Heart right ventricle (tissue), 16 donors: ENCODE measurements around the gene YPEL2. TPM values are rescaled to one million over a fixed set of nuclear protein-coding genes. Genes with fewer than 3 reads are reported as not detected.

ENCODE experiments used
- ATAC-seq, 8 donors: fragments of 200-7000 bp; cut with Tn5 transposase; one replicate each; pipeline ENCODE4 v1.9.1; 2020; ENCODE audit warnings: mild to moderate bottlenecking in 8 of 8, moderate library complexity in 8 of 8, moderate number of reproducible peaks in 1 of 8
- DNase-seq, 2 donors: peaks; one replicate each; pipeline ENCODE4 v3.0.0-alpha.2; 2020
- H3K27ac ChIP-seq, 10 donors: fragments of 200-600 bp; sonication (generic) in 2 of 10; one replicate each; pipeline versions ENCODE4 v1.5.0 to v1.8.0; 2020 to 2022; ENCODE audit warnings: mild to moderate bottlenecking in 3 of 10
- H3K27me3 ChIP-seq, 7 donors: fragments of 200-600 bp; one replicate each; pipeline ENCODE4 v1.8.0; 2021 to 2022; ENCODE audit warnings: mild to moderate bottlenecking in 2 of 7
- H3K36me3 ChIP-seq, 9 donors: fragments of 200-600 bp; sonication (generic) in 1 of 9; one replicate each; pipeline versions ENCODE4 v1.5.0 to v1.8.0; 2020 to 2022; ENCODE audit warnings: mild to moderate bottlenecking in 2 of 9
- H3K4me1 ChIP-seq, 9 donors: fragments of 200-600 bp; sonication (generic) in 1 of 9; one replicate each; pipeline versions ENCODE4 v1.5.0 to v1.8.0; 2020 to 2022; ENCODE audit warnings: mild to moderate bottlenecking in 4 of 9
- H3K4me3 ChIP-seq, 10 donors: fragments of 200-600 bp; sonication (generic) in 2 of 10; one replicate each; pipeline versions ENCODE4 v1.5.0 to v1.8.0; 2020 to 2022; ENCODE audit warnings: mild to moderate bottlenecking in 7 of 10, moderate library complexity in 2 of 10
- H3K9me3 ChIP-seq, 11 donors: fragments of 200-600 bp in 10 of 11; sonication (generic) in 2 of 11; one replicate each; pipeline versions ENCODE4 v1.5.0 to v1.8.0; 2013 to 2022; ENCODE audit warnings: mild to moderate bottlenecking in 2 of 11, control low read depth in 1 of 11, moderate library complexity in 1 of 11
- WGBS, 2 donors: extraction: QIAGEN DNeasy Blood & Tissue Kit; methylation state at CpG; one replicate each; pipeline ENCODE4 v1.1.7; 2013; ENCODE audit warnings: inconsistent platforms in 1 of 2; 5-methylcytosine and 5-hydroxymethylcytosine counted together
- intact Hi-C, 10 donors: fragments of 100-400 bp; cut with DNase I; formaldehyde crosslinking; loops; one replicate each; pipeline versions ENCODE4 v1.11.1 to v1.14.2; 2022
- polyA plus RNA-seq, 2 donors: library from polyadenylated mRNA; stranded (reverse); fragments of 200-250 nt; gene quantifications; one replicate each; pipeline ENCODE4 v1.2.3, GENCODE V29; 2013
- total RNA-seq, 10 donors: library from RNA; stranded (reverse); fragmentation: NEBNext Ultra II Directional in 3 of 10; extraction: Animal tissue kit (Norgen Biotek cat#: 25700) in 3 of 10; gene quantifications; one replicate each; pipeline versions ENCODE4 v1.2.1 to v1.2.4, GENCODE V29; 2021 to 2023
- TF ChIP-seq, protein P1 (sequence below), 9 donors: fragments of 200-600 bp; sonication (generic) in 2 of 9; IDR thresholded peaks; one replicate each; pipeline versions ENCODE4 v1.5.0 to v1.8.0; 2021 to 2022; ENCODE audit warnings: antibody characterized with exemption in 9 of 9, mild to moderate bottlenecking in 5 of 9, moderate library complexity in 1 of 9
- donor health status: Arrhythmogenic right ventricular cardiomyopathy.
- donor health status: ischemic (EF 13 %, LVEDD 7.1; RV severe dilation, severe dysfunction).
- donor health status: healthy with polysubstance abuse.
- donor health status: DM: no; HTN: yes; CAD: no.
- donor health status: DM: no; HTN: no; CAD: no.
- donor health status: ischemic (EF 25% LVEDD 6.9; RV normal size, moderate dysfunction).
- donor health status: ischemic (EF 25% LVEDD 5.7; RV mildly dilated, moderate dysfunction).
- donor health status: healthy.
- donor health status: DM: yes; HTN: yes; CAD: no.
- donor health status: Ischemic cardiomyopathy.
- donor health status: ischemic (EF 35%, LVEDD 5.7; RV mildly dilated, moderate dysfunction).
- donor health status: nonischemic (EF 11% LVEDD 7.7; RV severe dilation, severe dysfunction).
- donor health status: DM: yes; HTN: yes; CAD: no.
- donor health status: PGD.
- donor health status: ischemic (EF 29% LVEDD 5.4; RV normal size, mild dysfunction).
- donor health status: nonischemic (EF 23%, LVEDD 6.1; RV moderate dilation, normal function).

Gene YPEL2
- total and polyA plus RNA-seq, 12 donors, result 5.0 to 57.1 (median 36.5) TPM

DNA sequence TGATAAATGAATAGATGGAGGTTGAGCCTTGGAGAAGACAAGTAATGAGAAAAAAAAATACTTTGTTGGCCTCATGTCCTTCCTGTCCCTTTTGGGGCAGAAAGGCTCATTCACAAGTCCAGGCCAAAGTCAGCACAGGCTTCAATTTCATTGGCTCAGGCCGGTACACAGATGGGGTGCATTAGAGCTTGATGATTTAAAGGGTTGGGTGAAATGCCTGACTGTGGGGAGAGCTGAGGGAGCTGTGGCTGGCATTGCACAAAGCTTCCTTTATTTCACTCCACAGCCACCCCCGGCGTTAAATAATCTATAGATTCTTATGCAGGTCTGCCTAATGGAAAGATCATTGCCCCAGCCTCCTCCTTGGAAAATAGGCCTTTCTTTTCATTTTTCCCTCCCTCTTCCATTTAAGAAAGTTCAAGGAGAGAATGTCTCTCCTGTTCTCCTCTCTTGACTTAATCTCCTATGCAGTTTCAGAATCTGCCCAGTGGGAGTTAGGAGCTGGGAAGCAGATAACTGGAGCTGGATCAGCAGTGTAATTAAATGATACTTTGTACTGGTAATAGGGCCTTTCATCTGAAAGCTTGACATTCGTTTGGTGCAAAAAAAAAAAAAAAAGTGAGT lies 24.4 kb downstream of the YPEL2 start:
- H3K4me1 ChIP-seq, result peaks cover 26 to 100% (median 90%) of the 10 kb centered on the region in 9 donors
- intact Hi-C loops, result no loop called here
- peaks cover 0 to 63% (median 0%) of the 10 kb centered on the region in 9 donors for H3K36me3 ChIP-seq
- WGBS, 2 donors, result 58 to 66% methylated on average over 4 of the region's 4 CpGs
- no peaks in the 10 kb centered on the region for H3K9me3 ChIP-seq
- peak in 6 of 8 donors; percentile 35 to 62 (median 58) for ATAC-seq
- H3K4me3 ChIP-seq, result no peak overlapping the region
- TF ChIP-seq, protein P1, sequence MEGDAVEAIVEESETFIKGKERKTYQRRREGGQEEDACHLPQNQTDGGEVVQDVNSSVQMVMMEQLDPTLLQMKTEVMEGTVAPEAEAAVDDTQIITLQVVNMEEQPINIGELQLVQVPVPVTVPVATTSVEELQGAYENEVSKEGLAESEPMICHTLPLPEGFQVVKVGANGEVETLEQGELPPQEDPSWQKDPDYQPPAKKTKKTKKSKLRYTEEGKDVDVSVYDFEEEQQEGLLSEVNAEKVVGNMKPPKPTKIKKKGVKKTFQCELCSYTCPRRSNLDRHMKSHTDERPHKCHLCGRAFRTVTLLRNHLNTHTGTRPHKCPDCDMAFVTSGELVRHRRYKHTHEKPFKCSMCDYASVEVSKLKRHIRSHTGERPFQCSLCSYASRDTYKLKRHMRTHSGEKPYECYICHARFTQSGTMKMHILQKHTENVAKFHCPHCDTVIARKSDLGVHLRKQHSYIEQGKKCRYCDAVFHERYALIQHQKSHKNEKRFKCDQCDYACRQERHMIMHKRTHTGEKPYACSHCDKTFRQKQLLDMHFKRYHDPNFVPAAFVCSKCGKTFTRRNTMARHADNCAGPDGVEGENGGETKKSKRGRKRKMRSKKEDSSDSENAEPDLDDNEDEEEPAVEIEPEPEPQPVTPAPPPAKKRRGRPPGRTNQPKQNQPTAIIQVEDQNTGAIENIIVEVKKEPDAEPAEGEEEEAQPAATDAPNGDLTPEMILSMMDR (IDR thresholded peaks at IDR 0.05), result no peak
- DNase-seq, result no peak
- H3K27ac ChIP-seq, result peak overlapping the region in 7 of 10 donors; percentile 23 to 74 (median 45)
- H3K27me3 ChIP-seq, result no peaks in the 10 kb centered on the region

GRCh38 chr17:59356543-59357218 lies 25.2 kb downstream of the YPEL2 start:
- peak overlapping the region in 7 of 10 donors; percentile 22 to 74 (median 52) for H3K27ac ChIP-seq
- H3K36me3 ChIP-seq, result peaks cover 0 to 63% (median 0%) of the 10 kb centered on the region in 9 donors
- H3K27me3 ChIP-seq, result no peaks in the 10 kb centered on the region
- WGBS, 2 donors, result 63 to 74% methylated on average over 2 of the region's 2 CpGs
- intact Hi-C loops, result no loop called here
- no peaks in the 10 kb centered on the region for H3K9me3 ChIP-seq
- TF ChIP-seq, protein P1 (IDR thresholded peaks at IDR 0.05), result no peak
- ATAC-seq (no peak), DNase-seq (no peak)
- H3K4me1 ChIP-seq, result peaks cover 26 to 100% (median 90%) of the 10 kb centered on the region in 9 donors
- no peak overlapping the region for H3K4me3 ChIP-seq

DNA sequence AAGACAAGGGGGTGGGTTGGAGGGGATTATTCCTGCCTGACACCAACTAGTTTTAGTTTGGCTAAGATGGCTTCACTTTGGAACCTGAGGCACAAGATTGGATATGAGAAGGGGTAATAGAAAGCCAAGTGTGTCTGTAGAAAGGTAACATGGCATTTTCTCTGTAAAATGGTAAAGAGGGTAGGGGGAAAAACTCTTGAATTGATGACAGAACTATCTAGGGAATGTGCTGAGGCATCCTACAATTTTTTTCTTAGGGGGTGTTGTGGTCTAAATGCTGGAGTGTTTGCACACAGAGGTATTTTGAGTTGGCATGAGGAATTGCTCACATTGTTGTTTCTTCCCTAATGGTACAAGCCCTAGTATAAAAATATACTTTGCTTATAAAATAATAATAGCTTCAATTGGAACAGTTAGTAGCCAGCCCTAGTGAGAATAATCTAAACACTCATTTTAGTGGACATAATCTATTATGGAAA lies 25.8 kb downstream of the YPEL2 start:
- peaks cover 24 to 100% (median 90%) of the 10 kb centered on the region in 9 donors for H3K4me1 ChIP-seq
- H3K9me3 ChIP-seq, result no peaks in the 10 kb centered on the region
- intact Hi-C loops, result no loop called here
- peak overlapping the region in 7 of 10 donors; percentile 15 to 74 (median 40) for H3K27ac ChIP-seq
- H3K36me3 ChIP-seq, result peaks cover 0 to 63% (median 0%) of the 10 kb centered on the region in 9 donors
- no peaks in the 10 kb centered on the region for H3K27me3 ChIP-seq
- no peak overlapping the region for H3K4me3 ChIP-seq
- TF ChIP-seq, protein P1 (IDR thresholded peaks at IDR 0.05), result no peak
- ATAC-seq (no peak), DNase-seq (no peak)

GRCh38 chr17:59357929-59358328 lies 26.5 kb downstream of the YPEL2 start:
- Histone ChIP-seq H3K4me1 (peaks cover 23 to 100% (median 90%) of the 10 kb centered on the region in 9 donors), H3K4me3 (no peak overlapping the region), H3K27me3 (no peaks in the 10 kb centered on the region), H3K27ac (peak overlapping the region in 8 of 10 donors; percentile 8 to 74 (median 32)), H3K36me3 (peaks cover 0 to 63% (median 0%) of the 10 kb centered on the region in 9 donors), H3K9me3 (no peaks in the 10 kb centered on the region)
- ATAC-seq, result peak in 2 of 8 donors; percentile 32 to 78
- WGBS, 2 donors, result 94 to 95% methylated on average over 1 of the region's 1 CpG
- no peak for DNase-seq
- intact Hi-C loops, result no loop called here
- TF ChIP-seq, protein P1 (IDR thresholded peaks at IDR 0.05), result no peak
